SU-DHL-6 (cell line): ENCODE results near the gene TAS1R2.
"Not testable (repeated sequence)": the region's sequence is repeated elsewhere in the genome, so short reads cannot be mapped to it uniquely, and the experiment has no call there.

Experiments
- EZH2phosphoT487 ChIP-seq: fragments of 200-600 bp; sonication (generic), shearing (Covaris generic); conservative IDR thresholded peaks from 2 replicates; pipeline ENCODE4 v1.6.1; 2018; ENCODE audit warnings: mild to moderate bottlenecking, antibody characterized with exemption, low read length, moderate library complexity, mixed read lengths
- TF ChIP-seq, protein P1 (sequence below): fragments of 200-600 bp; sonication (generic); IDR thresholded peaks from one replicate; pipeline ENCODE4 v1.5.1; 2017; ENCODE audit warnings: antibody characterized with exemption, mild to moderate bottlenecking, low read length, moderate library complexity; ENCODE audit not compliant: insufficient read depth, poor library complexity, severe bottlenecking

DNA sequence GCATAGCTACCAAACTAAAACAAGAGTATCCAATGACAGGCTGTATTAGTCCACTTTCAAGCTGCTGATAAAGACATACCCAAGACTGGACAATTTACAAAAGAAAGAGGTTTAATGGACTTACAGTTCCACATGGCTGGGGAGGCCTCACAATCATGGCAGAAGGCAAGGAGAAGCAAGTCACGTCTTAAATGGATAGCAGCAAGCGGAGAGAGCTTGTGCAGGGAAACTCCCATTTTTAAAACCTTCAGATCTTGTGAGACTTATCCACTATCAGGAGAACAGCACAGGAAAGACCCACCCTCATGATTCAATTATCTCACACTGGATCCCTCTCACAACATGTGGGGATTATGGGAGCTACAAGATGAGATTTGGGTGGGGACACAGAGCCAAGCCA is 11.7 kb downstream of the TAS1R2 start:
- TF ChIP-seq, protein P1, sequence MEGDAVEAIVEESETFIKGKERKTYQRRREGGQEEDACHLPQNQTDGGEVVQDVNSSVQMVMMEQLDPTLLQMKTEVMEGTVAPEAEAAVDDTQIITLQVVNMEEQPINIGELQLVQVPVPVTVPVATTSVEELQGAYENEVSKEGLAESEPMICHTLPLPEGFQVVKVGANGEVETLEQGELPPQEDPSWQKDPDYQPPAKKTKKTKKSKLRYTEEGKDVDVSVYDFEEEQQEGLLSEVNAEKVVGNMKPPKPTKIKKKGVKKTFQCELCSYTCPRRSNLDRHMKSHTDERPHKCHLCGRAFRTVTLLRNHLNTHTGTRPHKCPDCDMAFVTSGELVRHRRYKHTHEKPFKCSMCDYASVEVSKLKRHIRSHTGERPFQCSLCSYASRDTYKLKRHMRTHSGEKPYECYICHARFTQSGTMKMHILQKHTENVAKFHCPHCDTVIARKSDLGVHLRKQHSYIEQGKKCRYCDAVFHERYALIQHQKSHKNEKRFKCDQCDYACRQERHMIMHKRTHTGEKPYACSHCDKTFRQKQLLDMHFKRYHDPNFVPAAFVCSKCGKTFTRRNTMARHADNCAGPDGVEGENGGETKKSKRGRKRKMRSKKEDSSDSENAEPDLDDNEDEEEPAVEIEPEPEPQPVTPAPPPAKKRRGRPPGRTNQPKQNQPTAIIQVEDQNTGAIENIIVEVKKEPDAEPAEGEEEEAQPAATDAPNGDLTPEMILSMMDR, result not testable (repeated sequence)
- TF ChIP-seq EZH2phosphoT487, result not testable (repeated sequence)
